ENCODE results near the gene ZNF398. TPM values are rescaled to one million over a fixed set of nuclear protein-coding genes. Genes with fewer than 3 reads are reported as not detected.
A peak's percentile ranks its signal among the peaks of the same experiment; 100 is the strongest.

Gene ZNF398
- total RNA-seq: 10 to 100 TPM; 15.0 to 18.9 TPM

- no peaks in the 10 kb centered on the region for H3K27me3 Mint-ChIP-seq (ENCODE audit: low read depth)
- H3K4me1 Mint-ChIP-seq (ENCODE audit: low read depth): peaks cover 38% of the 10 kb centered on the region
- H3K9me3 Mint-ChIP-seq: no peaks in the 10 kb centered on the region
- peak within 1 kb of the TSS; percentile 84 to 95 for H3K4me3 Mint-ChIP-seq
- DNase-seq (peak; percentile 80 to 86), ATAC-seq (replicated peaks in 1 of 2) (peak; percentile 82 to 84)
- H3K27ac Mint-ChIP-seq: peak within 1 kb of the TSS; percentile 79
- H3K36me3 Mint-ChIP-seq (ENCODE audit: insufficient read depth in 2 of 2): peaks cover 6% of the 10 kb centered on the region in 2 donors
Observed at GRCh38 chr7:149147072-149147751, at the start of gene ZNF398. ZNF398 (plus strand) TSS chr7:149147453; CDS start chr7:149147743, 290 bp downstream.

GRCh38 chr7:149099058-149099457 is 48.2 kb upstream of the ZNF398 start:
- peaks cover 9% of the 10 kb centered on the region for H3K4me1 Mint-ChIP-seq (ENCODE audit: low read depth)
- H3K4me3 Mint-ChIP-seq: no peak overlapping the region
- no peaks in the 10 kb centered on the region for H3K36me3 Mint-ChIP-seq (ENCODE audit: insufficient read depth in 2 of 2)
- no peaks in the 10 kb centered on the region for H3K9me3 Mint-ChIP-seq
- ATAC-seq (replicated peaks in 1 of 2) (no peak), DNase-seq (no peak)
- H3K27me3 Mint-ChIP-seq (ENCODE audit: low read depth): no peaks in the 10 kb centered on the region
- H3K27ac Mint-ChIP-seq: no peak overlapping the region

- Mint-ChIP-seq H3K4me1 (ENCODE audit: low read depth) (peaks cover 9% of the 10 kb centered on the region), H3K4me3 (no peak overlapping the region), H3K27ac (no peak overlapping the region), H3K36me3 (ENCODE audit: insufficient read depth in 2 of 2) (no peaks in the 10 kb centered on the region), H3K27me3 (ENCODE audit: low read depth) (no peaks in the 10 kb centered on the region), H3K9me3 (no peaks in the 10 kb centered on the region)
- DNase-seq (no peak), ATAC-seq (replicated peaks in 1 of 2) (no peak)
Observed at GRCh38 chr7:149100821-149101220, 46.4 kb upstream of the ZNF398 start.

- Mint-ChIP-seq H3K4me1 (ENCODE audit: low read depth) (peaks cover 9% of the 10 kb centered on the region), H3K36me3 (ENCODE audit: insufficient read depth in 2 of 2) (no peaks in the 10 kb centered on the region), H3K9me3 (no peaks in the 10 kb centered on the region), H3K4me3 (no peak overlapping the region), H3K27me3 (ENCODE audit: low read depth) (no peaks in the 10 kb centered on the region), H3K27ac (no peak overlapping the region)
- ATAC-seq (replicated peaks in 1 of 2) (no peak), DNase-seq (no peak)
Observed at GRCh38 chr7:149102666-149103065, 44.6 kb upstream of the ZNF398 start.

GRCh38 chr7:149103424-149103823 is 43.8 kb upstream of the ZNF398 start:
- ATAC-seq (replicated peaks in 1 of 2) (no peak), DNase-seq (no peak)
- Mint-ChIP-seq H3K27ac (no peak overlapping the region), H3K36me3 (ENCODE audit: insufficient read depth in 2 of 2) (no peaks in the 10 kb centered on the region), H3K9me3 (no peaks in the 10 kb centered on the region), H3K4me1 (ENCODE audit: low read depth) (peaks cover 9% of the 10 kb centered on the region), H3K27me3 (ENCODE audit: low read depth) (no peaks in the 10 kb centered on the region), H3K4me3 (no peak overlapping the region)

- H3K4me1 Mint-ChIP-seq (ENCODE audit: low read depth): peaks cover 9% of the 10 kb centered on the region
- H3K27ac Mint-ChIP-seq: no peak overlapping the region
- H3K4me3 Mint-ChIP-seq: no peak overlapping the region
- DNase-seq (no peak), ATAC-seq (replicated peaks in 1 of 2) (no peak)
- no peaks in the 10 kb centered on the region for H3K36me3 Mint-ChIP-seq (ENCODE audit: insufficient read depth in 2 of 2)
- H3K27me3 Mint-ChIP-seq (ENCODE audit: low read depth): no peaks in the 10 kb centered on the region
- no peaks in the 10 kb centered on the region for H3K9me3 Mint-ChIP-seq
Observed at GRCh38 chr7:149104214-149104613, 43.0 kb upstream of the ZNF398 start.

- Mint-ChIP-seq H3K9me3 (no peaks in the 10 kb centered on the region), H3K4me1 (ENCODE audit: low read depth) (peaks cover 9% of the 10 kb centered on the region), H3K27me3 (ENCODE audit: low read depth) (no peaks in the 10 kb centered on the region), H3K36me3 (ENCODE audit: insufficient read depth in 2 of 2) (no peaks in the 10 kb centered on the region), H3K4me3 (no peak overlapping the region), H3K27ac (no peak overlapping the region)
- DNase-seq (no peak), ATAC-seq (replicated peaks in 1 of 2) (no peak)
Observed at GRCh38 chr7:149104749-149105148, 42.5 kb upstream of the ZNF398 start.

GRCh38 chr7:149109969-149110368 is 37.3 kb upstream of the ZNF398 start:
- no peak overlapping the region for H3K27ac Mint-ChIP-seq
- ATAC-seq (replicated peaks in 1 of 2) (no peak), DNase-seq (no peak)
- H3K36me3 Mint-ChIP-seq (ENCODE audit: insufficient read depth in 2 of 2): no peaks in the 10 kb centered on the region
- H3K9me3 Mint-ChIP-seq: no peaks in the 10 kb centered on the region
- H3K4me3 Mint-ChIP-seq: no peak overlapping the region
- H3K27me3 Mint-ChIP-seq (ENCODE audit: low read depth): no peaks in the 10 kb centered on the region
- no peaks in the 10 kb centered on the region for H3K4me1 Mint-ChIP-seq (ENCODE audit: low read depth)

- H3K27ac Mint-ChIP-seq: peak overlapping the region; percentile 95
- ATAC-seq (replicated peaks in 1 of 2) (no peak), DNase-seq (no peak)
- no peaks in the 10 kb centered on the region for H3K27me3 Mint-ChIP-seq (ENCODE audit: low read depth)
- peaks cover 6 to 15% of the 10 kb centered on the region in 2 donors for H3K36me3 Mint-ChIP-seq (ENCODE audit: insufficient read depth in 2 of 2)
- peak overlapping the region; percentile 94 to 100 for H3K4me3 Mint-ChIP-seq
- H3K4me1 Mint-ChIP-seq (ENCODE audit: low read depth): peaks cover 26% of the 10 kb centered on the region
- no peaks in the 10 kb centered on the region for H3K9me3 Mint-ChIP-seq
Observed at GRCh38 chr7:149125189-149125862, 21.9 kb upstream of the ZNF398 start.

- peaks cover 26% of the 10 kb centered on the region for H3K4me1 Mint-ChIP-seq (ENCODE audit: low read depth)
- peak within 1 kb of the TSS; percentile 95 for H3K27ac Mint-ChIP-seq
- ATAC-seq (replicated peaks in 1 of 2) (peak; percentile 89), DNase-seq (peak; percentile 95 to 98)
- peak within 1 kb of the TSS; percentile 94 to 100 for H3K4me3 Mint-ChIP-seq
- H3K36me3 Mint-ChIP-seq (ENCODE audit: insufficient read depth in 2 of 2): peaks cover 12 to 23% of the 10 kb centered on the region in 2 donors
- no peaks in the 10 kb centered on the region for H3K27me3 Mint-ChIP-seq (ENCODE audit: low read depth)
- H3K9me3 Mint-ChIP-seq: peaks cover 5% of the 10 kb centered on the region in 2 donors
Observed at GRCh38 chr7:149125863-149126661, 21.2 kb upstream of the ZNF398 start, which contains the start of gene ZNF425. ZNF425 (minus strand) TSS chr7:149126324; CDS start chr7:149126213, 111 bp downstream.

GRCh38 chr7:149126662-149127266 is 20.5 kb upstream of the ZNF398 start:
- H3K27me3 Mint-ChIP-seq (ENCODE audit: low read depth): no peaks in the 10 kb centered on the region
- ATAC-seq (replicated peaks in 1 of 2) (peak; percentile 72 to 75), DNase-seq (peak; percentile 81 to 84)
- H3K36me3 Mint-ChIP-seq (ENCODE audit: insufficient read depth in 2 of 2): peaks cover 12 to 29% of the 10 kb centered on the region in 2 donors
- H3K4me3 Mint-ChIP-seq: peak overlapping the region; percentile 94 to 100
- H3K4me1 Mint-ChIP-seq (ENCODE audit: low read depth): peaks cover 26% of the 10 kb centered on the region
- peaks cover 5% of the 10 kb centered on the region in 2 donors for H3K9me3 Mint-ChIP-seq
- H3K27ac Mint-ChIP-seq: peak overlapping the region; percentile 95

GRCh38 chr7:149130572-149131198 is 16.6 kb upstream of the ZNF398 start:
- H3K36me3 Mint-ChIP-seq (ENCODE audit: insufficient read depth in 2 of 2): peaks cover 14 to 32% of the 10 kb centered on the region in 2 donors
- H3K27me3 Mint-ChIP-seq (ENCODE audit: low read depth): no peaks in the 10 kb centered on the region
- H3K4me3 Mint-ChIP-seq: no peak overlapping the region
- peaks cover 13% of the 10 kb centered on the region for H3K4me1 Mint-ChIP-seq (ENCODE audit: low read depth)
- peaks cover 5% of the 10 kb centered on the region in 2 donors for H3K9me3 Mint-ChIP-seq
- DNase-seq: no peak
- ATAC-seq (replicated peaks in 1 of 2): no peak
- H3K27ac Mint-ChIP-seq: no peak overlapping the region

All from activated T-cell treated with anti-CD3 and anti-CD28 coated beads, Interleukin-2, amount 50 U/mL, for 72 hours (primary cell).